ENCODE results near the gene RPTOR.
"Not testable (repeated sequence)": the region's sequence is repeated elsewhere in the genome, so short reads cannot be mapped to it uniquely, and the experiment has no call there.

- not testable (repeated sequence) for TF ChIP-seq CTCF (IDR thresholded peaks at IDR 0.05 in 4 of 5, conservative IDR thresholded peaks at IDR 0.05 in 1 of 5); POLR2A (IDR thresholded peaks at IDR 0.05)
These were observed 200.1 kb downstream of the RPTOR start for GRCh38 chr17:80744725-80745124.

All from gastrocnemius medialis (tissue), 4 donors.